GM12873 (cell line): ENCODE data around the gene CA9.

ENCODE experiments used
- TF ChIP-seq, protein P1 (sequence below): IDR thresholded peaks from 2 replicates; pipeline ENCODE4 v1.5.1; 2012; ENCODE audit warnings: low read depth, mild to moderate bottlenecking, moderate library complexity, low read length, control low read depth; ENCODE audit not compliant: insufficient read depth; ENCODE audit errors: missing control alignments

Gene CA9

GRCh38 chr9:35685506-35685905 is 11.8 kb downstream of the CA9 start:
- TF ChIP-seq, protein P1, sequence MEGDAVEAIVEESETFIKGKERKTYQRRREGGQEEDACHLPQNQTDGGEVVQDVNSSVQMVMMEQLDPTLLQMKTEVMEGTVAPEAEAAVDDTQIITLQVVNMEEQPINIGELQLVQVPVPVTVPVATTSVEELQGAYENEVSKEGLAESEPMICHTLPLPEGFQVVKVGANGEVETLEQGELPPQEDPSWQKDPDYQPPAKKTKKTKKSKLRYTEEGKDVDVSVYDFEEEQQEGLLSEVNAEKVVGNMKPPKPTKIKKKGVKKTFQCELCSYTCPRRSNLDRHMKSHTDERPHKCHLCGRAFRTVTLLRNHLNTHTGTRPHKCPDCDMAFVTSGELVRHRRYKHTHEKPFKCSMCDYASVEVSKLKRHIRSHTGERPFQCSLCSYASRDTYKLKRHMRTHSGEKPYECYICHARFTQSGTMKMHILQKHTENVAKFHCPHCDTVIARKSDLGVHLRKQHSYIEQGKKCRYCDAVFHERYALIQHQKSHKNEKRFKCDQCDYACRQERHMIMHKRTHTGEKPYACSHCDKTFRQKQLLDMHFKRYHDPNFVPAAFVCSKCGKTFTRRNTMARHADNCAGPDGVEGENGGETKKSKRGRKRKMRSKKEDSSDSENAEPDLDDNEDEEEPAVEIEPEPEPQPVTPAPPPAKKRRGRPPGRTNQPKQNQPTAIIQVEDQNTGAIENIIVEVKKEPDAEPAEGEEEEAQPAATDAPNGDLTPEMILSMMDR: no peak

DNA sequence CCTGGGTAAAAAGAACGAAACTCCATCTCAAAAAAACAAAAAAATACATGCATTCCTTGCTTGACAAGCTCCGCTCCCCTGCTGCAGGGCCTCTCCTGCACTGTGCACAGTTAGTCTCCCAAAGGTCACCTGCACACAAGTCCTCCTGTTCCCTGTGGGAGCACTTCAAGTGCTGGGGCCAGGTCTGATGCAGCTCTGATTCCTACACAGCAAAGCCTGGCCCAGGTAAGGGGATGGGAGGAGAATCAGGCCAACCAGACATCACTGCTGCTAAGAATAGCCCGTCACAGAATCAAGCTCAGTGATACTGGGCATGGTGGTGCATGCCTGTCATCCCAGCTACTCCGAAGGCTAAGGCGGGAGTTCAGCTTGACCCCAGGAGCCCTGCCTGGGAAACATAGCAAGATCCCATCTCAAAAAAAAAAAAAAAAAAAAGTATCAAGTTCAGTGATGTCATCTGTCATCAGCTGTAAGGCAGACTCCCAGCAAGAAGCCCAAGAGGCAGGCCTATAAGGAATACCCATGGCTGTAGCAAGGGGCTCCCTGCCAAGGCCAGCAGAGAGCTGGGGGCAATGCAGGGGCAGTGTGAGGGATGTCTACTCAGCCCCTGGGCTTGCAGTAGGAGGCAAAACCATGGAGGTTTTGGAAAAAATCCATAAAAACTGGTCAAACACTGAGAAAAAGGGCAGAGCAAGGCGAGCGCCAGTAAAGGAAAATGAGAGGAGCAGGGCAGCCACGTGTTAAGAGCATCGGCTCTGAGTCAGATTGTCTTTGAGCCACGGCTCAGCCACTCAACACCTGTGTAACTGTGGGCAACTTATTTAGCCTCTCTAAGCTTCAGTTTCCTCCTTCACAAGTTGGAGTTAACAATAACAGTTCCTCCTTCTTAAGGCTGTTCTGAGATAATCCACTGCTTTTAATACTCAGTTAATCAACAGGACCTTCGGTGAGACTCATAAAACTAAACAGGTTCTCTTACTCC is 12.8 kb downstream of the CA9 start:
- TF ChIP-seq, protein P1: no peak

- TF ChIP-seq, protein P1: no peak
These were observed 13.6 kb downstream of the CA9 start for GRCh38 chr9:35687306-35687705.

DNA sequence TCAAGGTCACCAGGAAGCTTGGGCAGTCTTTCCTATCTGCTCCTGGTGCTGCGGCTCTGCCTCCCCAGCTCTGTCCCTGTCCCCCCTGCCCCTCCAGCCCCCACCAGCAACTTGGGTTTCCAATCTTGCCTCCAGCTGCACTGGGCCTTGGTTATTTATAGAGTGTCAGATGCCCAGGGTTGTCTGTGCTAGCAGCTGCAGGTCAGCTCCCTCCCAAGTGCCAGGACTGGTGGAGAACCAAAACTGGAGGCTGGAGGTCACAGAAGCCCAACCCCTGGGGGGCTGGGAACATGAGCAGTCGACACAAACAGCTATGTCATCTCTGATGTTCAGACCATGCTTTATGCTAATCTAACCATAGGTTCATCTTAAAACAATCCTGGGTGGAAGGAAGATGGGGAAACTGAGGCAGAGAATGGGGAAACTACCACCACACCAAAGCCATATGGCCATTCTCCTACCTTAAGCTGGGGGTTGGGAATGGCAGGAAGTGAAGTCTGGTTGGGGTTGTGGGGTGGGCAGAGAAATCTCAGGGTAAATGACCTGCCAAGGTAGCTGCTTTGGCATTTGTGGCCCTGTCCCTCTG is 14.3 kb downstream of the CA9 start:
- TF ChIP-seq, protein P1: no peak

DNA sequence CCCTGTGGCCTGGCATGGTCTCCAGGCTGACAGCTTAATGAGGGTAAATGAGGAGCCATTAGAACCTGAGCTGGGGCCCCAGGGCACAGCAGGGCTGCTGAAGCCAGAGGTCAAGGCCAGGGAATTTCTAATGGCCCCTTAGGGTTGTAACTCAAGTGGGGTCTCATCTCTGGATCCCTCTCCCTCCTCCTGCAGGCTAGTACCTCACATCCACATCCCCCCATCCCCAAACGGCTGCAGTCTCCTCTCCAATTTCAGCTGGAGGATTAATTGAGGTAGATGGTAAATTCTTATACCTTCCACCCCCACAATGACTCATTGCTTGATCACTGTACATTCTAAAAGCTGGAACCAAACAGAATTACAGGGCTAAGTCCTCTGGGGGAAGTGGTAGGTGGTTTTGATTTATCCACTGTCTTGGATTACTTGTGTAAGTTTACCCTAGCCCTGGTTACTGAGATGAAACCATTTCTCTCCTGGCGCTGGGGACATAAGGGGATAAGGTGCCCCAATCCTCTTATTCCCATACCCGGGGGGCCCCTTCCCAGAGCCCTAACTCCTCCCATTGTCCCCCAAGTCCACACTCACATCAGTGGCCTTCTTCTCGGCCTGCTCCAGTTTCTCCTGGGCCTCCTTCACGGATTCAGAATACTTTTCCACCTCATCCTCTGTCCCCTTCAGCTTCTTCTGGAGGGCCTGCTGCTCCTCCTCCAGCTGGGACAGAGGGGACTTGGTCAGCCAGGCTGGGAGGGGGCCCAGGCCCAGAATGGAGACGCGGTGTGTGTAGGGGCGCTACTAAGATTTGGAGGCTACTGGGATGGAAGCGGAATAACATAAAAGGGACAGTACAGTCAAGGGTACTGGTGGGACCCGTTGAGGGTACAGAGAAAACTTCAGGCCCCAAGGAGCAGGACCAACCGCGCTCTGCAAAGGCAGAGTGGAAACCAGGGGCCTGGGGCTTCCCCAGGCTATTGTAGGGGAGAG is 15.1 kb downstream of the CA9 start:
- TF ChIP-seq, protein P1: no peak

DNA sequence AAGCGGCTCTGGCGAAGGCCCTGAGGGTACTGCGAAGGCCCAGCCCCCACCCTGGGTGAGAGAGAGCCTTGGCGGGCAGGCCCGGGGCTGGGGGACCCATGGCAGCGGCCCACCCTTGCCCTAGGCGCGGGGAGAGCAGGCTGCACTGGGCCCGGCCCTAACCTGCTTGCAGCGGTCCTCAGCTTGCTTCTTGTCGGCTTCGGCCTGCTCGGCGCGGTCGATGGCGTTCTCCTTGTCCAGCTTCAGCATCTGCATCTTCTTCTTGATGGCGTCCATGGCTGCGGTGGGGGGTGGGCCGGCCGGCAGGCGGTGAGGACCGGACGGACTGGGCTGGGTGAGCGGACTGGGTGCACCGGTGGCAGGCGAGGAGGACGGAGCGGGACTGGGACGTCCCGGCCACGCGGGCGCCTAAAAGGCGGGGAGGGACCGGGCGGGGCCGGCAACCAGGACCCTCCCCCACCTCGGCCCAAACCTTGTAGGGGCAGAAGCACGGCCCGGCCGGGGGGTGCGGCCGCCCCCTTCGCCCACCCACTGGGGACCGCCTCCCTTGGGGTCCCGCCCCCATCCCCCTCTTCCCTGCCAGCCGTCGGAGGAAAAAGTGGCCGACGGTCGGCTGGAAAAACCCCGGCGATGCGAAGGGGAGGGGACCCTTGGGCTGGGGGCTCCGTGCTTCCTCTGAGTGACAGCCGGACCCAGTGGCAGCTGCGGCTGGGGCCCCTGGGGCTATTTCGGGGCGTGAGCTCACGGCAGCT is 16.0 kb downstream of the CA9 start, which contains the start of gene TPM2:
TPM2 (minus strand) TSS at position 384 of the 752 bp plus-strand sequence; CDS start at position 276, 108 bp downstream.
- TF ChIP-seq, protein P1: no peak
